Epithelial cell of prostate (primary cell): ENCODE measurements around the gene SLC6A12.

Experiments
- DNase-seq: peaks from one replicate; pipeline ENCODE4 v3.0.0-alpha.2; 2011; ENCODE audit warnings: low read depth, low spot score
- H3K27ac ChIP-seq: fragments of 450-650 bp; 2 replicates; pipeline ENCODE4 v1.5.1; 2017; ENCODE audit warnings: mild to moderate bottlenecking

The SLC6A12 gene

DNA sequence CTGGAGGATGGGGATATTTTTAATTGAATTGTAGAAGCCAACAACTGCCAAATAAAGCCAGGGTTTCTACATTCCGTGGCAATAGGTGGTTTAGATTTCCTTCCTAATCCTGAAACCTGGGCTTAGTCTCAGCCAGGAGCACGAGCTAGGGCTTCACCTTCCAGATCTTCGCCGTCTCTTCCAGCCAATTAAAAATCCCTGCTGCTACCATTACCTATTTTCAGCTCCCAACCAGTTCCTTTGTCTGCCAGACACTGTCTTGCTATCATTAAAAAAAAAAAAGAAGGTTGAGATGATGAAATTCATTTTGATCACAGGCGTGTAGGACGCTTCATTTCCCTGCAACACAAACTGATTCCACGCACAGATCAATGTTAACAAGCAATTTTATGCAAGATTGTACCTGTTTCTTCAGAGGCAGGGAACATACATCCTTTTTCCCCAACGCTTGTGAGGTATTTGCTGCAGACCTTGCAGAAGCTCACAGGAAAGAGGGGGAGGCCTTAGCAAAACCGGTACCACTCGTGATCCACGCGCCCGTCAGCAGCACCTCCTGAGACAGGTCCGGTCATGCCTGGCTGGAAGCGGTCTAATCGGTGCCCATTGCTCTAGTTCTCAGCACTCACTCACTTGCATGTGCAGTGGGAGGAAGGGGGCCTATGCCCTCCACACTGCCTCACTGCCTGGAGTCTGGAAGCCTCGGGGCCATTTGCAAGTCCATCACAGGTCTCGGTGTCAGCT is 65.1 kb downstream of the SLC6A12 start:
- DNase-seq, result no peak

DNA sequence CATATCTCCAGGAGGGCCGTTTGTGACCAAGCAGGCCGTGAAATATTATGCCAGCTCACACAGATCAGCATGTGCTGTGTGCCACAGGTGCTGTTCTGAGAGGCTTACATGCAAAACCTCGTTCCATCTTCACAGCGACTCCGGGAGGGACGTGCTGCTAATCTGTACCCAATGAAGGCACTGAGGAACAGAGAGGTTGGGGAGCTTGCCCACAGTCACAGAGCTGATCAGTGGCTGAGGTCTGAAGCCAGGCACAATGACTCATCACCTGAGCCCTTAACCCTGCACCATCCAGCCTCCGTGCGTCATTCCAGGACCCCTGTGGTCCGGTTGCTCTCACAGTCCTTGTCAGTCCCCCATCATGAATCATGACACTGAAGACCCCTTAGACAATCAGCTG is 66.7 kb downstream of the SLC6A12 start:
- DNase-seq, result no peak

More for the DNA sequence above, 65.1 kb downstream of the SLC6A12 start:
- H3K27ac ChIP-seq, result no peak overlapping the region

DNA sequence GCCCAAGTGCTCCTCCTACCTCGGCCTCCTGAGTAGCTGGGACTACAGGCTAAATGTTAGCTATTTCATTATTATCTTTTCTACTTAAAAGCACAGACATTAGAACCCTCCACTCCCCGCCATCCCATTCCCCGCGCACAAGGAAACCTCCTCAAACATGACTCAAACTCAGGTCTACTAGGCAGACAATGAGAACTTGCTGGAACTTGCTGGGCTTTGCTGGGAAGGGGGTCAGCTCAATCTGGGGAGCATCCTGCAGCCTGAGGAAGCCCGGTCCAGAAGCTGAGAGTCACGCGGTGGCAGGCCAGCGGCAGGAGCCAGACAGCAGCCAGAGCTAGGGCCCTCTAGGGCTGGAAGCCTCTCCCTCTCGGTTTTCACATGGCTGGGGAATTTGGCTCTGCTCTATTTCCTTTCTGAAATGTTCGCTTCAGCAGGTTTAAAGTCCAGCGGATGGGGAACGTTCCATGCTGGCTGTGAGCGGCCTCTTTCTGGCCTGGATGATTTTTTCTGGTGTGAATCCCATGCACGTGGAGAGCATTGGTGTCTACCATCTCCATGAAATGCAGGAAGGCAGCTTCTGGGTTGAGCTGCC is 68.5 kb downstream of the SLC6A12 start:
- H3K27ac ChIP-seq, result no peak overlapping the region
- no peak for DNase-seq

More for the DNA sequence above, 66.7 kb downstream of the SLC6A12 start:
- no peak overlapping the region for H3K27ac ChIP-seq

DNA sequence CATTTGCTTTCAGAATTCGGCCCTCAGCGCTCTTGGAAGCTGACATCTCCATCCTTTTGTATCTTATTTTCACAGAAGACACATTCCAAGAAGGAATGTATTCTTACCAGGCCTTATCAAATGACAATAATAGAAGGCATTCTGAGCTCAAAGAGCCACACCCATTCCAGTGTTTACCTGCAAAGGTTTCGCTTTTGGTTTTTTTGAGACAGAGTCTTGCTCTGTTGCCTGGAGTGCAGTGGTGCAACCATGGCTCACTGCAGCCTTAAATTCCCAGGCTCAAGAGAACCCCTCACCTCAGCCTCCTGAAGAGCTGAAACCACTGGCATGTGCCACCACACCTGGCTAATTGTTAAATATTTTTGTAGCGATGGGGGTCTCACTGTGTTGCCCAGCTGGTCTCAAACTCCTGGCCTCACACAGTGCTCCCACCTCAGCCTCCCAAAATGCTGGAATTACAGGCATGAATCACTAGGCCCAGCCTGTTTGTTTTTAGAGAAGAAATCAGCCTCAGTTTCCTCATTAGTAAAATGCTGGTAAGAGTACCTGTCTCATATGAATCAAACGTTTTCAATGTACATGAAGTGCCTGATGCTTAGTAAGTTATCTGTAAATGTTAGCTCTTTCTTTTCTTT is 69.2 kb downstream of the SLC6A12 start:
- no peak for DNase-seq
- H3K27ac ChIP-seq, result no peak overlapping the region

DNA sequence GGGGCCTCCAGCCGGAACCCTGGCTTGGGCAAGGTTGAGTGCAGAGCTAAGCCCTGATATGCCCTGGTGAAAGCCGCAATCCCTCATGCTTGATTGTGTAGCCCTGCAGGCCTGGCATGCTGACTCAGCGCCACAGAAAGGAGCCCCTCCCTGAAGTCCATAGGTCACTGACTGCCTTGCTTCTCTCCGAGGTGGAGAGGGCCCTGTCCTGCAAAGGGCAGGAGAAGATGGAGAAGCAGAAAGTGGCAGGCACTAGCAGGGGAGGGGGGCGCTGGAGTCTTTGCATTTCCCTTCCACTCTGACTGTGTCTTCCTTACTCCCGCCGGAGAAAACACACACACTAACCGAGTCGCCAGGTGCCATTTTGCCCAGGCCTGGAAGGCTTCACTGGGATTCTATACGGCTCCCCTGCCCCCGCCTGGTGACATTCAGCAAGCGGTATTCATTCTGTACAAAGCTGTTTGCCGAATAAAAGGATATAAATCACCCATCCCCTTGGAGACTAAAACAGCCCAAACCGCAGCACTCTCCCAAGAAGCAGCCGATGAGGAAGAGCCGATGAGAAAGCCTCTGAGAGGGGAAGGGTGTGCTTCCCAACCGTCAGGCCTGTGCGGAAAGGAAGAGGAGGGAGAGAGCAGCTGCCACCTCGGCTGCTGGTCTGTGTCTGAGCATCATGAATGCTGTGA is 69.8 kb downstream of the SLC6A12 start:
- no peak overlapping the region for H3K27ac ChIP-seq
- no peak for DNase-seq

DNA sequence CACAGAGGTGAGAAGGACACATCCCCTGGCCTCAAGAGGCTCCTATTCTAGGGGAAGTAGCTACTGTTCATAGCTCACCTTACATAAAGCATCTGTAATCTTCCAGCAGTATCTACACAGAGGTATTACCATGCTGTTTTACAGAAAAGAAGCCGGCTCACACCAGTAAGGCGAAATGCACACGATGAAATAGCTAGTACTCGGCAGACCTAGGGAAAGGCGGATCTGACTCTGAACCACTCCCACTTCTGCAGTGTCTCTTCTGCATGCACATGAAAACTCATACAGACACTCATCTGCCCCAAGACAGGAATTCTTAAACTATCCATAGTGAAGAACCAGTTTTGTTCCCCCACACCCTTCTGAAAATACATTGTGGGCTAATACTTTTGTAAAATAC is 73.8 kb downstream of the SLC6A12 start:
- DNase-seq, result no peak
- H3K27ac ChIP-seq, result no peak overlapping the region
